Rectal smooth muscle tissue (tissue), 1 donor: Measurements from ENCODE around the gene ANAPC15.
"Not testable (repeated sequence)": the region's sequence is repeated elsewhere in the genome, so short reads cannot be mapped to it uniquely, and the experiment has no call there.

Source experiments
- H3K27ac ChIP-seq: one replicate; pipeline ENCODE4 v1.7.0; 2013; ENCODE audit warnings: low read depth, low read length, inconsistent platforms
- H3K27me3 ChIP-seq: one replicate; pipeline ENCODE4 v1.7.0; 2013; ENCODE audit warnings: low read length; ENCODE audit not compliant: control insufficient read depth, insufficient read depth
- H3K36me3 ChIP-seq: one replicate; pipeline ENCODE4 v1.7.0; 2013; ENCODE audit warnings: low read length; ENCODE audit not compliant: control insufficient read depth, insufficient read depth
- H3K4me1 ChIP-seq: one replicate; pipeline ENCODE4 v1.7.0; 2013; ENCODE audit warnings: low read length; ENCODE audit not compliant: control insufficient read depth, insufficient read depth
- H3K4me3 ChIP-seq: one replicate; pipeline ENCODE4 v1.7.0; 2013; ENCODE audit warnings: low read length
- H3K9ac ChIP-seq: one replicate; pipeline ENCODE4 v1.7.0; 2013; ENCODE audit warnings: low read length

The ANAPC15 gene

GRCh38 chr11:72112143-72112977, at the start of gene ANAPC15:
Gene ANAPC15 (minus strand): TSS chr11:72112695. CDS start chr11:72111276, 1,419 bp downstream.
- Histone ChIP-seq H3K4me1 (peaks cover 16% of the 10 kb centered on the region), H3K27me3 (no peaks in the 10 kb centered on the region), H3K4me3 (peak within 1 kb of the TSS; percentile 78), H3K9ac (peak within 1 kb of the TSS; percentile 85), H3K27ac (peak within 1 kb of the TSS; percentile 97), H3K36me3 (peaks cover 2% of the 10 kb centered on the region)

DNA sequence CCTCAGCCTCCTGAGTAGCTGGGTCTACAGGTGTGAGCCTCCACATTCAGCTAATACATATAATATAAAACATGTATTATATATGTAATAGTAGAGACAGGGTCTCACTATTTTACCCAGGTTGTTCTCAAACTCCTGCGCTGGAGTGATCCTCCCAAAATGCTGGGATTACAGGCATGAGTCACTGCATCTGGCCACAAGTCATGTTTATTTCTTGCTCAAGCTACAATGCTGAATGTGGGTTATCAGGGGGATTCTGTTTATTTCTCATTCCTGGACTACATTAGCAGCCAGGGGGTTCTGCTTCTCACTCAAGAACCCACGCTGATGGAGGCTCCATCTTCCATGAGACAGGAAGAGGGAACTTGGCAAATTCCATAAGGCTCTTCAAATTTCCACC, 47.8 kb upstream of the ANAPC15 start:
- Histone ChIP-seq H3K36me3 (no peaks in the 10 kb centered on the region), H3K27me3 (no peaks in the 10 kb centered on the region), H3K4me1 (no peaks in the 10 kb centered on the region), H3K4me3 (no peak overlapping the region), H3K9ac (no peak overlapping the region), H3K27ac (no peak overlapping the region)

- no peak overlapping the region for H3K9ac ChIP-seq
- no peaks in the 10 kb centered on the region for H3K36me3 ChIP-seq
- H3K4me3 ChIP-seq: no peak overlapping the region
- H3K27me3 ChIP-seq: no peaks in the 10 kb centered on the region
- no peaks in the 10 kb centered on the region for H3K4me1 ChIP-seq
- no peak overlapping the region for H3K27ac ChIP-seq
Measured at GRCh38 chr11:72157131-72157530, 44.6 kb upstream of the ANAPC15 start.

- H3K36me3 ChIP-seq: no peaks in the 10 kb centered on the region
- H3K4me3 ChIP-seq: no peak overlapping the region
- no peaks in the 10 kb centered on the region for H3K27me3 ChIP-seq
- H3K27ac ChIP-seq: no peak overlapping the region
- no peaks in the 10 kb centered on the region for H3K4me1 ChIP-seq
- H3K9ac ChIP-seq: no peak overlapping the region
Measured at GRCh38 chr11:72155751-72156150, 43.3 kb upstream of the ANAPC15 start.

DNA sequence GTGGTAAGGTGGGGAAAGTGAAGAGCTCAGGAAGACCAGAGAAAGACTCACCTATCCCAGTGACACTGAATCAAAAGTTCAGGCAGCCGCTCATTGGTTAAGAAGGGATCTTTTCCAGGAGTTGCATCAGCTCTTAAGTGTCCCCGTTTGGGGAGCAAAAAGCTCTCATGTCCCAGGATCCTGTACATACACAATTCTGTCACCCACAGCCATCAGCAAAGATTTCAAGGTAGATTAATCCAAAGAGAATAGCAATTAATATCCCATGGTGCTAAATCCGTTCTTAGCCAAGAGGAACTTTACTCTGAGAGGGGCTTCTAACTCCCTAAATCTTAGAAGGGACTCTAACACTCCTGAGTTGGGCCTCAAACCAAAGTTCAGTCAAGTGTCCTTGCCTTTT, 42.3 kb upstream of the ANAPC15 start:
- no peak overlapping the region for H3K27ac ChIP-seq
- H3K4me3 ChIP-seq: no peak overlapping the region
- H3K4me1 ChIP-seq: no peaks in the 10 kb centered on the region
- no peaks in the 10 kb centered on the region for H3K36me3 ChIP-seq
- no peak overlapping the region for H3K9ac ChIP-seq
- H3K27me3 ChIP-seq: no peaks in the 10 kb centered on the region

DNA sequence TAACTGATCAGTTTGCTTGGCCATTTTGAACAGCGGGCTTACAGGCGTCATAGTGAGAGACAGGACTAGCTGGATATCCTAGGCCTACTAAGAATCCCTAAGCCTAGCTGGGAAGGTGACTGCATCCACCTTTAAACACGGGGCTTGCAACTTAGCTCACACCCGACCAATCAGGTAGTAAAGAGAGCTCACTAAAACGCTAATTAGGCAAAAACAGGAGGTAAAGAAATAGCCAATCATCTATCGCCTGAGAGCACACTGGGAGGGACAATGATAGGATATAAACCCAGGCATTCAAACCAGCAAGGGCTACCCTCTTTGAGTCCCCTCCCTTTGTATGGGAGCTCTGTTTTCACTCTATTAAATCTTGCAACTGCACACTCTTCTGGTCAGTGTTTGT, 41.4 kb upstream of the ANAPC15 start:
- not testable (repeated sequence) for H3K9ac ChIP-seq, H3K36me3 ChIP-seq, H3K27ac ChIP-seq, H3K27me3 ChIP-seq, H3K4me3 ChIP-seq, H3K4me1 ChIP-seq

DNA sequence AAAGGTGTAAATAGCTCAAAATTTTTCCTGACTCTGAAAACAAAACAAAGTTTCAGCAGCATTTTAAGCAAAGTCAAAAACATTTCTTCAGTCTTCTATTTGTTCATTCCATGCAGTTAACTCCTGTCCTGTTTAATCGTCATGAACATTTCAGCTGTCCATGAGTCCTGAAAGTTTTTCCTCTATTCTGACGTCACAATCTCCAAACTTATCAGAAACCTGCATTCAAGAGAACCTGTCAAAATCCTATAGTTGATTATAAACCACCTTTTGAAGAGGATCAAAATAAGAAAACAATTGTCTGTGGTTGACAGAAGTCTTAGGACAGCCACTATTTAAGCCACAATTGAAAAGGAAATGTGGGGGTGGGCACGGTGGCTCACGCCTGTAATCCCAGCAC, 38.4 kb upstream of the ANAPC15 start:
- Histone ChIP-seq H3K9ac (no peak overlapping the region), H3K4me3 (no peak overlapping the region)

DNA sequence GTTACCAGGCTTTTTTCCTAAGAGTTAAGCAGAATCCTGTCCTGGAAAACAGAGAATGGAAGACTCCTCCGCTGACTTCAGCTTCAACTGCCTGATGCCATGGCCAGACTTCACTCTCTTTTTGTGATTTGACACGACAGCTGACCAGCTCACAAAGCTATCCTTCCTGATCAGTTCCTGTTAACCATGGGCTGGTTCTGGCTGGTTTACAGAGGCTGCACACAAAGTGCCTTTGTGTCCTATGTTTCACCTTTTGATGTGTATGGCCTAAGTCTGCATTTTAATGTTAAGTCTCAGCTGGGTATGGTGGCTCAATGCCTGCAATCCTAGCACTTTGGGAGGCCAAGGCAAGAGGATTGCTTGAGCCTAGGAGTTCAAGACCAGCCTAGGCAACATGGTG, 34.1 kb upstream of the ANAPC15 start:
- Histone ChIP-seq H3K9ac (no peak overlapping the region), H3K4me1 (no peaks in the 10 kb centered on the region), H3K27ac (no peak overlapping the region)

More for the DNA sequence above, 38.4 kb upstream of the ANAPC15 start:
- H3K4me1 ChIP-seq: no peaks in the 10 kb centered on the region
- no peaks in the 10 kb centered on the region for H3K27me3 ChIP-seq
- no peak overlapping the region for H3K27ac ChIP-seq
- H3K36me3 ChIP-seq: no peaks in the 10 kb centered on the region

GRCh38 chr11:72144807-72145565, 32.5 kb upstream of the ANAPC15 start:
- no peaks in the 10 kb centered on the region for H3K27me3 ChIP-seq
- H3K27ac ChIP-seq: no peak overlapping the region
- H3K9ac ChIP-seq: no peak overlapping the region
- no peak overlapping the region for H3K4me3 ChIP-seq
- H3K36me3 ChIP-seq: no peaks in the 10 kb centered on the region
- no peaks in the 10 kb centered on the region for H3K4me1 ChIP-seq

More for the DNA sequence above, 34.1 kb upstream of the ANAPC15 start:
- Histone ChIP-seq H3K27me3 (no peaks in the 10 kb centered on the region), H3K36me3 (no peaks in the 10 kb centered on the region), H3K4me3 (no peak overlapping the region)

- not testable (repeated sequence) for H3K4me3 ChIP-seq
Measured at GRCh38 chr11:72142543-72142942, 30.0 kb upstream of the ANAPC15 start.

DNA sequence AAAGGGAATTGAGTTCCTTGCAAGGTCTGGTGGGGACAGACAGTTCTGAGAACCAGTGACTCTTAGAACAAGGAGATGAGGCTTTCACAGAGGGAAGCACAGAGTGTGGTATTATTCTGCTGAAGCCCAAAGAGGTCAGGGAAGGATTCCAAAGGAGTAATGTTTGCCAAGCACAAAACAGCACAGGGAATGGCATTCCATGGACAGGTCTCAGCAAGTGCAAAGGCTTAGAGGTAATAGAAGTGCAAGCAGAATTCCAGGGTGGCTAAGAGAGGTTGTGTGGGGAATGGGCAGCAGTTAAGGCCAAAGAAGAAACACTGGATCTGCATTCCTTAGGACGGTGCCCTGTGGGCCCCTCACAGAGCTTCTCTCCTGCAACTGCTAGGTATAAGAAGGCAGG, 29.6 kb upstream of the ANAPC15 start:
- H3K27me3 ChIP-seq, H3K9ac ChIP-seq, H3K36me3 ChIP-seq, H3K27ac ChIP-seq, H3K4me3 ChIP-seq, H3K4me1 ChIP-seq: not testable (repeated sequence)

More at GRCh38 chr11:72142543-72142942, 30.0 kb upstream of the ANAPC15 start:
- not testable (repeated sequence) for H3K27ac ChIP-seq, H3K9ac ChIP-seq, H3K27me3 ChIP-seq, H3K4me1 ChIP-seq, H3K36me3 ChIP-seq

DNA sequence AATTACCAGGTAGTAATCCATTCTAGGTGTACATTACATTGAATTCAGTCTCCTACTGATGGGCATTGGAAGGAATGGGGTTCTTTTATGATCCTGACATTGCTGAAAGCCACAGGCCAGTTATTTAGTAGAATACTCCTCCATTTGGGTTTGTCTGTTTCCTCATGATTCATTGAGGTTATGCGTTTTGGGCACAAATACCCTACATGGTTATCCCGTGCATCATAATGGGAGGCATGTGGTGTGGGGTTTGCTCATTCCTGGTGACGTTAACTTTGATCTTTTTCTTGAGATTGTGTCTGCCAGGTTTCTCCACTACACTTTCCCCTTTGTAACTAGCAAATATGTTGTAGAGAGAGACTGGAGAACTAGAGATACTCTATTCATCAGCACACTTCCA, 28.6 kb upstream of the ANAPC15 start:
- no peaks in the 10 kb centered on the region for H3K4me1 ChIP-seq
- no peaks in the 10 kb centered on the region for H3K27me3 ChIP-seq
- H3K36me3 ChIP-seq: no peaks in the 10 kb centered on the region
- no peak overlapping the region for H3K27ac ChIP-seq
- no peak overlapping the region for H3K9ac ChIP-seq
- H3K4me3 ChIP-seq: no peak overlapping the region
